HG03571 (cell line): ENCODE results near the gene KCNC2.

Source experiments
- ATAC-seq: cut with Tn5 transposase; IDR thresholded peaks from one replicate; pipeline ENCODE4 v1.9.1; 2021; ENCODE audit not compliant: unreplicated experiment

The KCNC2 gene

DNA sequence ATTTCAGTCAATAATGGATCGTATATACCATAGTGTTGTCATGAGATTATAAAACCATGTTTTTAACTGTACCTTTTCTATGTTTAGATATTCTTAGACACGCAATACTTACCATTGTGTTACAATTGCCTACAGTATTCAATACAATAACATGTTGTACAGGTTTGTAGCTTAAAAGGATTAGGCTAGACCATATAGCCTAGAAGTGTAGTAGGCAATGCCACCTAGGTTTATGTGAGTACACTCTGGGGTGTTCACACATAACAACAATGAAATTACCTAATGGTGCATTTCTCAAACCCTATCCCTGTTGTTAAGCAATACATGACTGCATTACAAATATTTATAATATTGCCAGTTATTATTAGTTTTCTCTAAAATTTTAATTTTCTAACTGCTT is 144.2 kb downstream of the KCNC2 start:
- no peak for ATAC-seq

DNA sequence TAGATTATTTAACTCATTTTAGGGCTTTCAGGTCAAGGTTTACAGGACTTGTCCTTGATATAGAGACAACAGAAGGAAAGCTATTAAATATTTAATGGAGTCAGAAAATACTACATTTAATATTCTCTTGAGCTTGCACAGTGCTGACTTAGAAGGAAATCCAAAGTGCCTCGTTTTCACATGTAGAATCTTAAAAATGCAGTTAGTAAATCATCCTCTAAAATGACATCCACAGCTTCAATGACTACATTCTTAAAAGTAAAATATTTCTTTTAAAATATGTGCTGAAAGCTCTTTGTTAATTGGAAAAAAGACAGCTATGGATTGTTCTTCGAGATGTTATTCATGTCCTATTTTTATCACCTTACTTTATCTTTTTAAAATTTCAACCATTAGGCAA is 146.9 kb downstream of the KCNC2 start:
- no peak for ATAC-seq

DNA sequence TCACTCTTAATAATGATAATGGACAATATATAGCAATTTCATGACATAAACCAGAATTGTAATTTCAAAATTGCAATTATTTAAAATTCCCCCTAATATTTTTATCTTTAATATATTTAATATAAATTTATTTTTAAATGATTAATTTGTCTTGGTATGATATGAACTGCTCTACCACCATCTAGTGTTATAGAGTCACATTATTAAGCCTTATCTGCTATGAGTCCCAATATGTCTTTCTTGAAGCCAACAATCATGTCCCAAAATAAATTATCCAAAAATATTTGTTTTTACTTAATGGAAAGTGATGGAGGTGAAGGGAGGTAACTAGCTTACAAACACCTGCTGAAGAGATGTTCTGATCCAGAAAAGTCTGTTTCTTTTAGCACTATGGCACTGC is 151.4 kb downstream of the KCNC2 start:
- ATAC-seq = no peak

DNA sequence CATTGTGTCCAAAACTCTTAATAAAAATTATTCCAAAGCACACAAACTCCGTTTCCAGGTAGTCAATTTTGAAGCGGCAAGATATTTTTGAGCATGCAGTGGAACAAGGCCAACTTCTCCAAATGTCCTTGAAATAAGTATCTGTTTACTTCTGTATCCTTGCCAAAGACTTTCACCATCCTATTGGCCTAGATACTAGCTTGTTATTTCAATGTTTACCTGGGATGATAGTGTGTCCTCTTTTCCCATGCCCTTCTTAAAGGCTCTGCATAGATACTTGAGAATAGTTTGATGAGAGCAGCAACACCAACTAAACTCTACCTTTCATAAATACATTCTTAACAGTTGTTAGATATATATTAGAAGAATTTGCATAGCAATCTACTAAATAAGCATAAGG is 160.9 kb downstream of the KCNC2 start:
- no peak for ATAC-seq

DNA sequence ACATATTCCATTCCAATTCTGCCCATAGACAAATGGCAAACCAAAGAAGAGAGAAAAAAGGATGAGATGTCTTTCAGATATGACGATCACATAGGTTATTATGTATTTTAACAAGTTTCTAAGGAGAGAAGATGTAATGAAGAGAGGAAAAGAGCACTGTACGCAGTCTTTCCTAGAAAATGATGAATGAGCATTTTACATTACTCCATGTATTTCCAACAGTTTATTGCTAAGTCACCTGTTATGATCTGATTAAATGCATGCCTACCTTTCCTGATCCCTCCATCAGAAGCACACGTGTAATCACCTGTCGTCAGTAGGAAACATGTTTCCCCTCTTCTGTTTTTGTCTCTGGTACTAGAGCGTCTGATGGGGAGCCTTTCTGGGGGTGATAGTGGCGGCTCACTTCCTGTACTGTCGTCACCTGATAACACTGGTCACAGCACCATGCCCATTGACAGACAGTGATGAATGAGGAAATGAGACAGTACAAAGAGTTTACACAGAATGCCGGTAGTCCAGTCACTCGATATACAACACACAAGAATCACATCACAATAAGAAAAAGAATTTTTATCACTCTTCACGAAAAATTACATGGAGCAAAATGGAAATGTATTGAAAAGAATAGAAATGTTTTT is 161.6 kb downstream of the KCNC2 start:
- ATAC-seq = no peak

DNA sequence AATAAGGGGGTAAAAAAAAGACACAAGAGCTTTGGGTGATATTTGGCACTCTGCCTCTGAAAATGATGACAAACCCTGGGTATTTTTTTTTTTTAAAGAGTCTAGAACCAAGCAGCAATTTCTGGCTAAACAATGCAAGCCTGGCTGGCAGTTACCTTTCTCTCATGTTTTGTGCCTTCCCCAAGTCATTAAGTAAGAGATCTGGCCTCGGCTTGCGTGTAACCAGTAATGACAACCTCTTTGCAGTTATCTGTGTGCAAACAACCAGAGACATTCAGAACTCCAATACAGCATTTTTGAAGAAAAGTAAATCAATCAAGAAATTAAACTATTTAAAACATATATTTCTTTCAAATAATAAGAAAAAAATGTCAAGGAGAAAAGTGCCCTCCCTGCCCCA is 167.5 kb downstream of the KCNC2 start:
- no peak for ATAC-seq

DNA sequence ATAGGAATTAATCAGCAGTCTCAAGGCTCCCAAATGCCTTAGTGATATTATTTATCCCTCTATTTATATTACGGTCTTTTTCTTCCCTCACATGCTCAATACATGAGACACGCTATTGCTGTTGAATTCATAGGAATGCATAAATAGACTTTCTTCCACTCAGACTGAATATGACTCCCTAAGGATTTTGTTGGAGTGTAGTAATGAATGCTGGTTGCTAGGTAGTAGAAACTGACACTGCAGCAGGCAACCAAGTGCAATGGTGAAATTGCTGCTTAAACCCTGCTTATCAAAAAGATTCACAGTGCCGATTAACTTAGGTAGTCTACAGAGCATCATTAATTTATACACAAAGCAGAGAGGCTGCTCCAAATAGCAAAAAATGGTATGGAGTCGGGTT is 168.2 kb downstream of the KCNC2 start:
- no peak for ATAC-seq

DNA sequence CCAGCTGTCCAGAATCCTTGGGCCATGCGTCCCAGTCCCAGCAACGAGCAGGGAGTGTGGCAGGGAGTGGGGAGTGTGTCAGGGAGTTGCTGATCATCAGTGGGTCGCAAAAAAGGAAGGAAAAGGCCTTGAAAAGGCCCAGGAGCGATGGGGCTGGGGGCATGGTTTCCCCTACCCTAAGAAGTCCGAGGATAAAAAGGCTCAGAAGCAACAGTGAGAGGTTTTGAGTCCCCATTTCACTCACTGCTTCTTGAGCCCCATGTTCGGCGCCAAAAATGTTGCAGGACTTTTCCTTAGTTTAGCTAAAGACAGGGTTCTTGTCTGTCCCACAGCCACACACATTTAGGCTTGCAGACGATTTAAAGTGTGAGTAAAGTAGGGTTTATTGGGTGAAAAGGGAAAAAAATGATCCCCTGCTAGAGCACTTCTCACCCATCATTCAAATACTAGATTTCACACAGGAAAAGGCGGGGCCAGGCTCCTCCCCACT is 189.5 kb downstream of the KCNC2 start:
- no peak for ATAC-seq

DNA sequence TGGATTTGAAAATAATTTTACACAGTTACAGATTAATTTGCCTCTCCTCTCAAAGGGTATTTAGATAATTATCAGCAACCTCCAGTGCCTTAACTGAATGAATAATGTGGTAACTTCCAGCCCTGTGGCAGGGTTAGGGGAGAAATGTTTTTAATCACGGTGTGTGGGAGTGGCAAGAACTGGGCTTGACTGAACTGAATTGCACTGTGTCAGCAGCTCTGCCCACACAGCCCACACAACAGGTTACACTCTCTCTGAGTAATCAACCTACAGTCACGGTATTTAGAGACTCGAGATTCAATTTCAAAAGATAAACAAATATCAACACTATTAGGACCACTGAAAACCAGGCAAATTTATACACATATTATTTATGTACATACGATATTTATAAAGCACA is 198.5 kb downstream of the KCNC2 start:
- no peak for ATAC-seq

DNA sequence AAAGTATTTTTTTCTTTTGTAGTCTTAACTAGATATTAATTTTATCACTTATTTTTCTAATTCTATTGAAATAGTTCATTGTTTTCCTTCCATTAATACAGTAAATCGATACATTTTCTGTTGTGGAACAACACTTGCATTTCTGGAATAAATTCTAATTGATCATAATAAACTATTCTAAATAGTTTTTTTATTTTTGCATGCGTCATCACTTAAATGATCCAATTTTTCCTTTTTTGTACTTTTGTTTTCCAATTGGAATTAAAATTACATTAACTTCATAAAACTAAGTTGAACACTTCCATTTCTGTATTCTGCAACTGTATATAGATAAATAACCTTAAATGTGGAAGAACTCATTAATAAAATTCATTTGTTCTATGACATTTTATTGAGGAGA is 202.5 kb downstream of the KCNC2 start:
- ATAC-seq = no peak

DNA sequence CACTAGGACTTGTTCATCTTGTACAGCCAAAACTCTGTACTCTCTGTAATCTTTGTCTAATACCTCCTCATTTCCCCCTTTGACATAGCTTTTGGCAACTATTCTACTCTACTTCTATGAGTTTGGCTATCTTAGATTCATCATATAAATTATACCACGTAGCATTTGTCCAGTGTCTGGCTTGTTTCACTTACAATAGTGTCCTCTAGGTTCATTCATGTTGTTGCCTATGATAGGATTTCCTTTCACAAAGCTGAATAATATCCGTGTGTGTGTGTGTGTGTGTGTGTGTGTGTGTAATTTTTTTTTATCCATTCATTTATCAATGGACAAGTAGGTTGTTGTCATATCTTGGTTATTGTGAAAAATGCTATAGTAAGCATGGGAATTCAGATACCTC is 209.5 kb downstream of the KCNC2 start:
- ATAC-seq = no peak

DNA sequence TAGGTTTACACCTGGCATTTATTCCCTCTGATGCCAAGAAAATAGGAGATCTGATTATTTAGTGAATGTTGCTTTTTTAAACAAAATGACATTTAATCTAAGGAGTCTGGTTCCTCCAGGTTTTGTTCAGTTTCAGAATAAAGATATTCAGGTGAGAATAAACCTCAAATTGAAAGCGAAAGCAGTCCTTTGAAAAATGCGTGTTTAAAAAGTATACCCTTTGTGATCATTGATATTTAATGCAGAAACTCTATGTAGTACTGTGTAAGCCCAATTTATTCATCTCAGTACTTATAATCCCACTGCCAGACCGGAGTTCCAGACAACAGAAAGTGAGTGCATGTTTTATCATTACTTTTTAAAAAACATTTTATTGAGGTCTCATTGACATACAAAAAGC is 210.2 kb downstream of the KCNC2 start:
- ATAC-seq = no peak
